ENCODE measurements around the gene RIPOR3.

DNA sequence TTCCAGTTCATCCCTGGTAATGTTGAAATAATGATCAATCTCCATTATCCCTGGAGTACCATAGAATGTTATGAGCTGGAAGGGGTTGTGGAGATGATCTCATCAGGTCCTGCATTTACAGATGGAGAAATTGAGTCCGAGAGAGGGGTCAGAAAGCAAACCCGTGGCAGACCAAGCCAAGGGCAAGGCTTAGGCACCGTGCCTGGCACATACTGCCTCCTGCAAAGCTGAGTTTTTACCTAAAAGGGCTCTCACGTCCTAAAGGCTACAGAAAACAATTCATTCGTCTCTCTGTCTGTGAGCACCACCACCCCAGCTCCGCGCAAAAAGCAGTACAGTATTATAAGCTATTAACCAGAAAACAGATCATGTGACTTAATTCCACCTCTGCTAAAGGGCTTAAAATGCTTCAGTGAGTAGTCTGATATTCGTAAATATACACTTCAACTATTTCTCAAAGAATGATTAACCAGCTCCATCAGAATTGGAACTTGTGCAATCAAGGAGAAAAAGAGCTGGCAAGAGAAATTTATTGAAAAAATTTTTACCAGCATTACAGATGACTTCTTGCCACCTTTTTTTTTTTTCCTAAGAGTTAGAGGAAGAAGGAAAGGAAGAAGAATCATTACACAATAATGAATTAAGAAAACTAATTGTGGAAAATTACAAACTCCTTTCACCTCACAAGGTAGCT is 36.6 kb upstream of the RIPOR3 start:
- TF ChIP-seq, protein P1, sequence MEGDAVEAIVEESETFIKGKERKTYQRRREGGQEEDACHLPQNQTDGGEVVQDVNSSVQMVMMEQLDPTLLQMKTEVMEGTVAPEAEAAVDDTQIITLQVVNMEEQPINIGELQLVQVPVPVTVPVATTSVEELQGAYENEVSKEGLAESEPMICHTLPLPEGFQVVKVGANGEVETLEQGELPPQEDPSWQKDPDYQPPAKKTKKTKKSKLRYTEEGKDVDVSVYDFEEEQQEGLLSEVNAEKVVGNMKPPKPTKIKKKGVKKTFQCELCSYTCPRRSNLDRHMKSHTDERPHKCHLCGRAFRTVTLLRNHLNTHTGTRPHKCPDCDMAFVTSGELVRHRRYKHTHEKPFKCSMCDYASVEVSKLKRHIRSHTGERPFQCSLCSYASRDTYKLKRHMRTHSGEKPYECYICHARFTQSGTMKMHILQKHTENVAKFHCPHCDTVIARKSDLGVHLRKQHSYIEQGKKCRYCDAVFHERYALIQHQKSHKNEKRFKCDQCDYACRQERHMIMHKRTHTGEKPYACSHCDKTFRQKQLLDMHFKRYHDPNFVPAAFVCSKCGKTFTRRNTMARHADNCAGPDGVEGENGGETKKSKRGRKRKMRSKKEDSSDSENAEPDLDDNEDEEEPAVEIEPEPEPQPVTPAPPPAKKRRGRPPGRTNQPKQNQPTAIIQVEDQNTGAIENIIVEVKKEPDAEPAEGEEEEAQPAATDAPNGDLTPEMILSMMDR (IDR thresholded peaks at IDR 0.05) = no peak
- TF ChIP-seq POLR2A (IDR thresholded peaks at IDR 0.05) = no peak
